ENCODE data around the gene RDH16.

RDH16 gene

DNA sequence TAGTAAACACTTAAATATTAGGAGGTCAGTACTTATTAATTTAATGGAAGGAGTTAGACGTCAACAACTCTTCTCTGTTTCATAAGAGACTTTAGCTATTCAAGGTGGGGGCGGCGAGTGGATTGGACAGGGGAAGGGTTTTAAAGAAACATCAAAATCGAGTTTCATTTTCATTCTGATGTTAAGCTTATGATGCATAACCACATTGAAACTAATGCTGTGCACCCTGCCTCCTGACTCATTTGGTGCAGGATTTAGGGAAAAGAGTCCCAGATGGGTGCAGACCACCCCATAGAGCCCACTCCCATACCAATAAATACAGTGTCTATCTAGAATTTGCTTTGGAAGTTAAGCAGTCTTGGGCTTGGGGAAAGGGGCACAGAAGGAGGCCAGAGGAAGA, 41.6 kb upstream of the RDH16 start:
- Histone ChIP-seq H3K9ac (ENCODE audit: low read length) (no peak overlapping the region), H3K79me2 (ENCODE audit: control insufficient read depth, insufficient read depth, low read length, poor library complexity) (no peaks in the 10 kb centered on the region), H3K27me3 (ENCODE audit: insufficient read depth, low read length) (no peaks in the 10 kb centered on the region), H3K27ac (ENCODE audit: low read depth, low read length) (no peak overlapping the region), H3K4me1 (ENCODE audit: control insufficient read depth in 1 of 2, insufficient read depth in 2 of 2, low read length in 2 of 2) (peaks cover 6 to 9% of the 10 kb centered on the region in 2 experiments), H2AK5ac (ENCODE audit: low read length) (no peak overlapping the region), H2BK12ac (ENCODE audit: low read length) (no peak overlapping the region), H2BK5ac (ENCODE audit: low read depth, low read length, poor library complexity) (no peak overlapping the region), H3K36me3 (ENCODE audit: control insufficient read depth in 1 of 2, insufficient read depth in 2 of 2, low read length in 2 of 2) (peaks cover 21 to 32% of the 10 kb centered on the region in 2 experiments), H3K4ac (ENCODE audit: low read depth, low read length) (no peak overlapping the region), H3K79me1 (ENCODE audit: low read length) (no peaks in the 10 kb centered on the region), H3K4me3 (ENCODE audit: low read depth, low read length) (no peak overlapping the region), H3K14ac (ENCODE audit: low read length) (no peak overlapping the region), H3K23ac (ENCODE audit: low read length) (no peak overlapping the region), H3K9me3 (ENCODE audit: insufficient read depth, low read depth, low read length) (peaks cover 6% of the 10 kb centered on the region), H2BK120ac (ENCODE audit: insufficient read depth, low read length, poor library complexity) (no peak overlapping the region), H3K18ac (ENCODE audit: low read length) (no peak overlapping the region), H3K4me2 (ENCODE audit: low read length) (no peak overlapping the region), H2AFZ (ENCODE audit: insufficient read depth, low read length, poor library complexity) (no peak overlapping the region), H4K91ac (ENCODE audit: low read depth, low read length) (no peak overlapping the region), H4K12ac (ENCODE audit: low read depth, low read length) (no peak overlapping the region), H4K8ac (ENCODE audit: low read depth, low read length) (no peak overlapping the region)
- DNase-seq, result no peak
- WGBS (ENCODE audit: extremely low coverage, insufficient coverage, insufficient read length), result no CpG with 5 or more reads among the region's 4 CpGs

DNA sequence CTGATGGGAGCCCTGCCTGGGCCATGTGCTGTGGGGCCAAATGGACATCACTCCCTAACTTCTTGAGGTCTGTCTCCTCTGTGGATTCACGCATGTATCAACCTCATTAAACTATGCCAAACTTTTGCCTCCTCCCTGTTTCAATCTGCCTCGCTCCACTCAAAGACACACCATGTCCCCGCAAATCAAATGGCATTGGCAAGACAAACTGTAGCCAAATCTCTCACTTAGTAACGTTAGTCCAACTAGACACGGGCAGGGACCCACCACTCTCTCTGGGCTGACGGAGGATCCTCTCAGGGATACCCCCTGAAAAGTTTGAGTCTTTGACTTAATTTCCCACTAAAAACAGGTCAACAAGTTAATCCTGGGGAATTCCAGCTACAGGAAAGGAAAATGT, 40.9 kb upstream of the RDH16 start:
- WGBS (ENCODE audit: extremely low coverage, insufficient coverage, insufficient read length), result no CpG with 5 or more reads among the region's 6 CpGs

DNA sequence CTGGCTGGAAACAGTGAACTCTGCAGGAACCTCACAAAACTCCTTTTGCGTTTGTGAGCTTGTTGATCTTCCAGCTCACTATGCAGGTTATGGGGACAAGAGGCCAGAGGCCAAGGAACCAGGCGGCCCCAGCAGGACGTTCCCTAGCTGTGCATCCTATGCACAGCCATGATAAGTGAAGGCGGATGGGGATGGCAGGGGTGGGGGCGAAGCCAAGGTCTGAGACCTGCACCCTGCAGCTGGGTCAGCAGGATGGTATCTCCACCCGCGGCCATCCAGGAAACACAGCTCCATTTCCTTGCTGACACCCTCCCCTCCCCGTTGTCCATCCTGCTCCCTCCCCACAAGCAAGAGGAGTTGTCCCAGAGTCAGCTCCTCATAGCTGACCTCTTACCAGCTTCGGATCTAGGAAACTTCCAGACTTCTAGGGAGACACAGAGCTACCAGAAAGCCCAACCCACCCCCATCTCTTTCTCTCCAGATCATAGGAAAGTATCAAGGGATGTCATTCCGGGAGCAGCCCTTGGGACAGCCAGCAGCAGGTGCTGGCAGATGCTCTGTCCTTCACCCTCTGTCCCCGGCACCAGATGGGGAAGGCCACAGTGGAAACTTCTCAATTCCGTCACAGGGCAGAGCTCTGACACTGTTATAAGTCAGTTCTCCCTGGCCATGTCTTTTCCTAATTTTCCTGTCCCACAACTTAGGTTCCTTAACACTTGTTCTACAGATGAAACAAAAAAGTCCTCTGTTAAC, 39.6 kb upstream of the RDH16 start:
- no peak overlapping the region for H2BK12ac ChIP-seq (ENCODE audit: low read length)
- H4K8ac ChIP-seq (ENCODE audit: low read depth, low read length), result no peak overlapping the region
- no peaks in the 10 kb centered on the region for H3K79me1 ChIP-seq (ENCODE audit: low read length)
- H3K4ac ChIP-seq (ENCODE audit: low read depth, low read length), result no peak overlapping the region
- no peak overlapping the region for H2BK120ac ChIP-seq (ENCODE audit: insufficient read depth, low read length, poor library complexity)
- H3K23ac ChIP-seq (ENCODE audit: low read length), result no peak overlapping the region
- H3K14ac ChIP-seq (ENCODE audit: low read length), result no peak overlapping the region
- peaks cover 4% of the 10 kb centered on the region in 2 experiments for H3K4me1 ChIP-seq (ENCODE audit: control insufficient read depth in 1 of 2, insufficient read depth in 2 of 2, low read length in 2 of 2)
- no peak overlapping the region for H3K18ac ChIP-seq (ENCODE audit: low read length)
- H3K36me3 ChIP-seq (ENCODE audit: control insufficient read depth in 1 of 2, insufficient read depth in 2 of 2, low read length in 2 of 2), result peaks cover 6 to 13% of the 10 kb centered on the region in 2 experiments
- H2BK5ac ChIP-seq (ENCODE audit: low read depth, low read length, poor library complexity), result no peak overlapping the region
- no peak overlapping the region for H3K4me2 ChIP-seq (ENCODE audit: low read length)
- no peak overlapping the region for H2AFZ ChIP-seq (ENCODE audit: insufficient read depth, low read length, poor library complexity)
- no CpG with 5 or more reads among the region's 12 CpGs for WGBS (ENCODE audit: extremely low coverage, insufficient coverage, insufficient read length)
- H3K27me3 ChIP-seq (ENCODE audit: insufficient read depth, low read length), result no peaks in the 10 kb centered on the region
- no peak overlapping the region for H3K27ac ChIP-seq (ENCODE audit: low read depth, low read length)
- H3K79me2 ChIP-seq (ENCODE audit: control insufficient read depth, insufficient read depth, low read length, poor library complexity), result no peaks in the 10 kb centered on the region
- H4K12ac ChIP-seq (ENCODE audit: low read depth, low read length), result no peak overlapping the region
- H2AK5ac ChIP-seq (ENCODE audit: low read length), result no peak overlapping the region
- no peak overlapping the region for H4K91ac ChIP-seq (ENCODE audit: low read depth, low read length)
- no peak for DNase-seq
- H3K4me3 ChIP-seq (ENCODE audit: low read depth, low read length), result no peak overlapping the region
- H3K9ac ChIP-seq (ENCODE audit: low read length), result no peak overlapping the region
- peaks cover 6% of the 10 kb centered on the region for H3K9me3 ChIP-seq (ENCODE audit: insufficient read depth, low read depth, low read length)

More for the DNA sequence above, 40.9 kb upstream of the RDH16 start:
- H2BK5ac ChIP-seq (ENCODE audit: low read depth, low read length, poor library complexity), result no peak overlapping the region
- H2AK5ac ChIP-seq (ENCODE audit: low read length), result no peak overlapping the region
- H3K27ac ChIP-seq (ENCODE audit: low read depth, low read length), result no peak overlapping the region
- H3K18ac ChIP-seq (ENCODE audit: low read length), result no peak overlapping the region
- H3K79me1 ChIP-seq (ENCODE audit: low read length), result no peaks in the 10 kb centered on the region
- no peak overlapping the region for H3K14ac ChIP-seq (ENCODE audit: low read length)
- H3K36me3 ChIP-seq (ENCODE audit: control insufficient read depth in 1 of 2, insufficient read depth in 2 of 2, low read length in 2 of 2), result peaks cover 15 to 26% of the 10 kb centered on the region in 2 experiments
- H2BK120ac ChIP-seq (ENCODE audit: insufficient read depth, low read length, poor library complexity), result no peak overlapping the region
- H3K9ac ChIP-seq (ENCODE audit: low read length), result no peak overlapping the region
- no peak overlapping the region for H3K4me3 ChIP-seq (ENCODE audit: low read depth, low read length)
- H4K91ac ChIP-seq (ENCODE audit: low read depth, low read length), result no peak overlapping the region
- no peak overlapping the region for H3K4me2 ChIP-seq (ENCODE audit: low read length)
- peaks cover 6% of the 10 kb centered on the region for H3K9me3 ChIP-seq (ENCODE audit: insufficient read depth, low read depth, low read length)
- peaks cover 6 to 9% of the 10 kb centered on the region in 2 experiments for H3K4me1 ChIP-seq (ENCODE audit: control insufficient read depth in 1 of 2, insufficient read depth in 2 of 2, low read length in 2 of 2)
- no peak overlapping the region for H2AFZ ChIP-seq (ENCODE audit: insufficient read depth, low read length, poor library complexity)
- H3K23ac ChIP-seq (ENCODE audit: low read length), result no peak overlapping the region
- H3K4ac ChIP-seq (ENCODE audit: low read depth, low read length), result no peak overlapping the region
- no peak for DNase-seq
- no peaks in the 10 kb centered on the region for H3K79me2 ChIP-seq (ENCODE audit: control insufficient read depth, insufficient read depth, low read length, poor library complexity)
- no peaks in the 10 kb centered on the region for H3K27me3 ChIP-seq (ENCODE audit: insufficient read depth, low read length)
- no peak overlapping the region for H2BK12ac ChIP-seq (ENCODE audit: low read length)
- no peak overlapping the region for H4K12ac ChIP-seq (ENCODE audit: low read depth, low read length)
- H4K8ac ChIP-seq (ENCODE audit: low read depth, low read length), result no peak overlapping the region

DNA sequence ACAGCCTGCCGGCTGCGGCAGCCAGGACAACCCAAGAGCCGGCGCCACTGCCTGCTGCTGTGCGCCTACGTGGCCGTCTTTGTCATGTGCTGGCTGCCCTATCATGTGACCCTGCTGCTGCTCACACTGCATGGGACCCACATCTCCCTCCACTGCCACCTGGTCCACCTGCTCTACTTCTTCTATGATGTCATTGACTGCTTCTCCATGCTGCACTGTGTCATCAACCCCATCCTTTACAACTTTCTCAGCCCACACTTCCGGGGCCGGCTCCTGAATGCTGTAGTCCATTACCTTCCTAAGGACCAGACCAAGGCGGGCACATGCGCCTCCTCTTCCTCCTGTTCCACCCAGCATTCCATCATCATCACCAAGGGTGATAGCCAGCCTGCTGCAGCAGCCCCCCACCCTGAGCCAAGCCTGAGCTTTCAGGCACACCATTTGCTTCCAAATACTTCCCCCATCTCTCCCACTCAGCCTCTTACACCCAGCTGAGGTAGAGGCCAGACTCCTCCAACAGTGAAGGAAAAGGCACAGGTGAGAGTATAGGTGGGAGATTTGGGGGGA, 38.6 kb upstream of the RDH16 start:
- Histone ChIP-seq H3K14ac (ENCODE audit: low read length) (no peak overlapping the region), H4K12ac (ENCODE audit: low read depth, low read length) (no peak overlapping the region), H4K8ac (ENCODE audit: low read depth, low read length) (no peak overlapping the region), H3K23ac (ENCODE audit: low read length) (no peak overlapping the region), H3K79me2 (ENCODE audit: control insufficient read depth, insufficient read depth, low read length, poor library complexity) (no peaks in the 10 kb centered on the region), H4K91ac (ENCODE audit: low read depth, low read length) (no peak overlapping the region), H3K18ac (ENCODE audit: low read length) (no peak overlapping the region), H3K79me1 (ENCODE audit: low read length) (no peaks in the 10 kb centered on the region), H3K4me1 (ENCODE audit: control insufficient read depth in 1 of 2, insufficient read depth in 2 of 2, low read length in 2 of 2) (no peaks in the 10 kb centered on the region), H3K4me3 (ENCODE audit: low read depth, low read length) (no peak overlapping the region), H3K4ac (ENCODE audit: low read depth, low read length) (no peak overlapping the region), H3K9ac (ENCODE audit: low read length) (no peak overlapping the region), H3K9me3 (ENCODE audit: insufficient read depth, low read depth, low read length) (peaks cover 7% of the 10 kb centered on the region), H2AK5ac (ENCODE audit: low read length) (no peak overlapping the region), H2BK12ac (ENCODE audit: low read length) (no peak overlapping the region), H2AFZ (ENCODE audit: insufficient read depth, low read length, poor library complexity) (no peak overlapping the region), H2BK5ac (ENCODE audit: low read depth, low read length, poor library complexity) (no peak overlapping the region), H3K27ac (ENCODE audit: low read depth, low read length) (no peak overlapping the region), H3K4me2 (ENCODE audit: low read length) (no peak overlapping the region), H3K36me3 (ENCODE audit: control insufficient read depth in 1 of 2, insufficient read depth in 2 of 2, low read length in 2 of 2) (peaks cover 3 to 10% of the 10 kb centered on the region in 2 experiments), H3K27me3 (ENCODE audit: insufficient read depth, low read length) (no peaks in the 10 kb centered on the region), H2BK120ac (ENCODE audit: insufficient read depth, low read length, poor library complexity) (no peak overlapping the region)
- no CpG with 5 or more reads among the region's 11 CpGs for WGBS (ENCODE audit: extremely low coverage, insufficient coverage, insufficient read length)
- DNase-seq, result no peak
